HG03025 (cell line): ENCODE results near the gene BCL2A1.
"Not testable (repeated sequence)": the region's sequence is repeated elsewhere in the genome, so short reads cannot be mapped to it uniquely, and the experiment has no call there.

Experiments
- ATAC-seq: cut with Tn5 transposase; IDR thresholded peaks from one replicate; pipeline ENCODE4 v1.9.1; 2021; ENCODE audit warnings: mild to moderate bottlenecking, moderate library complexity; ENCODE audit not compliant: unreplicated experiment, low FRiP score

The BCL2A1 gene

GRCh38 chr15:79964232-79964805 lies 6.7 kb downstream of the BCL2A1 start:
- ATAC-seq, result no peak

GRCh38 chr15:79962921-79963320 lies 8.1 kb downstream of the BCL2A1 start:
- not testable (repeated sequence) for ATAC-seq

- ATAC-seq, result peak; percentile 47
These were observed 8.8 kb downstream of the BCL2A1 start for GRCh38 chr15:79962178-79962577.

GRCh38 chr15:79960502-79961212 lies 10.3 kb downstream of the BCL2A1 start:
- no peak for ATAC-seq

DNA sequence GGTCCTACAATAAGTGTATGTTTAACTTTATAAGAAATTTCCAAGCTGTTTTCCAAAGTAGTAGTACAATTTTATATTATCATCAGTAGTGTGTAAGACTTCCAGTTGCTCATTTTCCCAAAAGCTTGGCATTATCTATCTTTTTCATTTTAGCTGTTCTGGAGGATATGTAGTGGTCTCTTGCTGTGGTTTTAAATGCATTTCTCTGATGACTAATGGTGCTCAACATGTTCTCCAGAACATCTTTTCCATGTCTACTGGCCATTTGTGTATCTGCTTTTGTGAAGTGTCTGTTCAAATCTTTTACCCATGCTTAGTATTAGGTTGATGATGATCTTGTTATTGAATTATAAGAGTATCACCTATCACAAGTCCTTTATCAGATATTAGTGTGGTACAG lies 13.3 kb downstream of the BCL2A1 start:
- no peak for ATAC-seq

- no peak for ATAC-seq
These were observed 14.5 kb downstream of the BCL2A1 start for GRCh38 chr15:79956354-79956939.

DNA sequence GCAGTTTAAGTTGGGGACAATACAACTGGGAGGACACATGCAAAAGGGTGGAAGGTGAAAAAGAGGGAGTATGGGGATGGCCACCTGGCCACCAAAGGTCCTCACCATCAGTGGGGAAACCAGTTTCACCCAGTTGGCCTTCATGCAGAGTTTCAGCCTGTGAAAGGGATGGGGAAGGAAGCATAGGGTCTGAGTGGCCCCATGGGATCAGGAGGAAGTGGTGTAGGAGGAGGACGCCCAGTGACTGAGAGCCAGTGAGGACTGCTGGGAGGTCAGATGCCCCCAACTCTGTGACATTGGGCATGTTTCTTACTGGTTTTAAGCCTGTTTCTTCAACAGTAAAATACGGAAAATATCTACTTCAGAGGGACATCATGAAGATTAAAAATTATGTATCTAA lies 16.3 kb downstream of the BCL2A1 start:
- no peak for ATAC-seq

- no peak for ATAC-seq
These were observed 17.0 kb downstream of the BCL2A1 start for GRCh38 chr15:79953951-79954444.

DNA sequence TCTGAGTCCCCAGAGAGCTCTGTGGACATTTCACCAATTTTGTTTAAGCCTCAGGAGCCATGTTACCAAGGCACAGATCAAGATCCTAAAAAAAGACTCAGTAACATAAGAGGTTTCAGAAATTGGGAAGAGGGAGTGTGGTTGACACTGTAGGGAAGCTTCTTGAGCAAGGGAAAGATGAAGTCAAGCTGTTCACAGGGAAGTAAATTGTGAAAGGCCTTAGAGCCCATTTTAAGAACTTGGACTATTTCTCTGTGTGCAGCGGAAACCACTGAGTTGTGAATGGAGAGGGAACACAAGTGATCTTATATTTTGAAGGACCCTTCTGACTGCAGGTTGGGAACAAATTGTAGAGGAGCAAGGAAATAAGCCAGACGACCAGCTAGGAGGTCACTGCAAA lies 18.7 kb downstream of the BCL2A1 start:
- ATAC-seq, result no peak

DNA sequence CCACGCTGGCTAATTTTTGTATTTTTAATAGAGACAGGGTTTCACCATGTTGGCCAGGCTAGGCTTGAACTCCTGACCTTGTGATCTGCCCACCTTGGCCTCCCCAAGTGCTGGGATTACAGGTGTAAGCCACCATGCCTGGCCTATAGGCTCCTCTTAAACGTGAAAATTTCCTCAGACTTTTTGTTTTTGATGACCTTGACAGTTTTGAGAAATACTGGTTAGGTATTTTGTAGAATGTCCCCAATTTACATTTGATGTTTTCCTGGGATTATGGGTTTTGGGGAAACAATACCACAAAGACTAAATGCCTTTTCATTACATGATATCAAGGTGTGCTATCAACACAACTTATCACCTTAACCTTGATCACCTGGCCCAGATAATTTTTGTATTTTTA lies 20.7 kb downstream of the BCL2A1 start:
- no peak for ATAC-seq

- no peak for ATAC-seq
These were observed 22.2 kb downstream of the BCL2A1 start for GRCh38 chr15:79948761-79949160.

GRCh38 chr15:79948095-79948695 lies 22.8 kb downstream of the BCL2A1 start:
- ATAC-seq, result no peak

DNA sequence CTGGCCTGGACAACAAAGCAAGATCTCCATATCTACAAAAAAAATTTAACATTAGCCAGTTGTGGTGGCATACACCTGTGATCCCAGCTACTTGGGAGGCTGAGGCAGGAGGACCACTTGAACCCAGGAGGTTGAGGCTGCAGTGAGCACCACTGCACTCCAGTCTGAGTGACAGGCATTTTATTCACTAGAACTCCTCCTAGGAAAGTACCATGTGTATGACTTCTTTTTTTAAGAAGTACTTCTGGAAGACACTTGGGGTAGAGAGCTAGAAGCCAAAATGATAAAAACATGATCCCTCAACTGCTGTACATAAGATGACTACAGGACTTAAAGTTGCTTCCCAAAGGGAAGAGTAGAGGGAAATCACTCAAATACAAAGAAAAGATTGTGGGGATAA lies 24.0 kb downstream of the BCL2A1 start:
- ATAC-seq, result no peak

GRCh38 chr15:79944622-79945021 lies 26.4 kb downstream of the BCL2A1 start:
- no peak for ATAC-seq

- ATAC-seq, result no peak
These were observed 27.2 kb downstream of the BCL2A1 start for GRCh38 chr15:79943820-79944219.

GRCh38 chr15:79942741-79943481 lies 28.1 kb downstream of the BCL2A1 start:
- no peak for ATAC-seq

- no peak for ATAC-seq
These were observed 31.6 kb downstream of the BCL2A1 start for GRCh38 chr15:79939399-79939798.

DNA sequence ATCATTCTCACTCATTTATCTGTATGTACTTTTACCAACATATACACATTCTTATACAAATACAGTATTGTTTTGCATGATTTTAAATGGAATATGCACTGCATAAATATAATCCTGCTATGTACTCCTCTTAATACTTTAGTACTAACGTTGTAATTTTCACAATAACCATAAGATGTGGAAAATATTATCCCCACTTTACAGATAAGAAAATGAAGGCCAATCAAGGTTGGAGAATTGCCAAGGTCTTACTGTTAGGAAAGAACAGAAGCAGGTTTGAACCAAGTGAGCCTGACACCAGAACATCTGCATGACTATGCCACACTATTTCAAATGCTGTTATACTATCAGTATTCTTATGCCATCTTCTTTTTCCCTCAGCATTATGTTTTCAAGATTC lies 32.9 kb downstream of the BCL2A1 start:
- ATAC-seq, result no peak

DNA sequence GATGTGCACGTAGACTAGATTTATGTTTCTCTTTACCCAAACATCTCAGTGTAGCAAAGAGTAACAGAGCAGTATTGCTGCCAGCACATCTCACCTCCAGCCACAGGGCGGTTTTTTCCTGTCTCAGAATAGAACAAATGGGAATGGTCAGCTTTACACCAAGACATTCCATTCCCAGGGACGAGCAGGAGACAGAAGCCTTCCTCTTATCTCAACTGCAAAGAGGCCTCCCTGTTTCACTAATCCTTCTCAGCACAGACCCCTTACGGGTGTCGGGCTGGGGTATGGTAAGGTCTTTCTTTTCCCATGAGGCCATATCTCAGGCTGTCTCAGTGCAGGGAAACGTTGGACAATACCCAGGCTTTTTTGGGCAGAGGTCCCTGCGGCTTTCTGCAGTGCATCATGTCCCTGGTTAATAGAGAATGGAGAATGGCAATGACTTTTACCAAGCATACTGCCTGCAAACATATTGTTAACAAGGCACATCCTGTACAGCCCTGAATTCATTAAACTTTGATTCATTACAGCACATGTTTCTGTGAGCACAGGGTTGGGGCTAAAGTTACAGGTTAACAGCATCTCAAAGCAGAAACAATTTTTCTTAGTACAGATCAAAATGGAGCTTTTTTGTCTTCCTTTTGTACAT lies 35.3 kb downstream of the BCL2A1 start:
- not testable (repeated sequence) for ATAC-seq

GRCh38 chr15:79933231-79933630 lies 37.8 kb downstream of the BCL2A1 start:
- no peak for ATAC-seq
